H7 (cell line): Measurements from ENCODE around the gene C11orf24. TPM values are rescaled to one million over a fixed set of nuclear protein-coding genes. Genes with fewer than 3 reads are reported as not detected.
A peak's percentile ranks its signal among the peaks of the same experiment; 100 is the strongest.

ENCODE experiments used
- DNase-seq: peaks from one replicate; pipeline ENCODE4 v3.0.0; 2012
- H3K27me3 ChIP-seq: 2 replicates; pipeline ENCODE4 v1.6.0; 2011; ENCODE audit warnings: mild to moderate bottlenecking, low read length; ENCODE audit not compliant: control insufficient read depth, insufficient read depth
- H3K36me3 ChIP-seq: replicated peaks from 2 replicates; pipeline ENCODE4 v1.5.1; 2011; ENCODE audit warnings: low read length; ENCODE audit not compliant: control insufficient read depth, insufficient read depth
- H3K4me3 ChIP-seq: 2 replicates; pipeline ENCODE4 v1.5.1; 2011; ENCODE audit warnings: low read depth, mild to moderate bottlenecking, control low read depth, low read length, moderate library complexity; ENCODE audit not compliant: insufficient read depth
- total RNA-seq: library from RNA; depleted of rRNA; stranded (reverse); fragments of >200 nt; shearing (Covaris generic); gene quantifications from 2 replicates; pipeline ENCODE4 v1.2.3, GENCODE V29; 2014; rRNA removed

The C11orf24 gene
- total RNA-seq, 1 experiment from 2014 or later: 47.0 TPM

- Histone ChIP-seq H3K4me3 (no peak overlapping the region), H3K27me3 (peaks cover 11% of the 10 kb centered on the region), H3K36me3 (no peaks in the 10 kb centered on the region)
- DNase-seq: peak; percentile 14
Observed at GRCh38 chr11:68215524-68216170, 56.1 kb downstream of the C11orf24 start.

GRCh38 chr11:68215087-68215445 is 56.7 kb downstream of the C11orf24 start:
- DNase-seq: peak; percentile 48
- H3K4me3 ChIP-seq: no peak overlapping the region
- H3K36me3 ChIP-seq: no peaks in the 10 kb centered on the region
- H3K27me3 ChIP-seq: peaks cover 11% of the 10 kb centered on the region

- peak overlapping the region; percentile 76 for H3K4me3 ChIP-seq
- DNase-seq: peak; percentile 69
- no peaks in the 10 kb centered on the region for H3K36me3 ChIP-seq
- H3K27me3 ChIP-seq: peaks cover 11% of the 10 kb centered on the region
Observed at GRCh38 chr11:68214173-68215086, 57.3 kb downstream of the C11orf24 start.

- peak; percentile 93 for DNase-seq
- H3K4me3 ChIP-seq: peak overlapping the region; percentile 76
Observed at GRCh38 chr11:68213555-68214172, 58.1 kb downstream of the C11orf24 start.

GRCh38 chr11:68213135-68213515 is 58.6 kb downstream of the C11orf24 start, which contains the start of gene KMT5B:
TSS of gene KMT5B (minus strand) at chr11:68213296. CDS start at chr11:68190076, 23,220 bp downstream.
- Histone ChIP-seq H3K4me3 (peak within 1 kb of the TSS; percentile 80), H3K36me3 (no peaks in the 10 kb centered on the region), H3K27me3 (peaks cover 11% of the 10 kb centered on the region)
- peak; percentile 85 for DNase-seq

More at GRCh38 chr11:68213555-68214172, 58.1 kb downstream of the C11orf24 start:
- H3K36me3 ChIP-seq: no peaks in the 10 kb centered on the region
- H3K27me3 ChIP-seq: peaks cover 11% of the 10 kb centered on the region

- Histone ChIP-seq H3K36me3 (no peaks in the 10 kb centered on the region), H3K27me3 (peaks cover 11% of the 10 kb centered on the region), H3K4me3 (peak overlapping the region; percentile 80)
- peak; percentile 93 for DNase-seq
Observed at GRCh38 chr11:68212421-68213134, 59.2 kb downstream of the C11orf24 start.

- H3K36me3 ChIP-seq: no peaks in the 10 kb centered on the region
- peaks cover 11% of the 10 kb centered on the region for H3K27me3 ChIP-seq
- no peak for DNase-seq
- 0 out of 2 replicates have a peak overlapping the region, but pooled peaks have one; percentile 6 for H3K4me3 ChIP-seq
Observed at GRCh38 chr11:68211546-68211945, 60.2 kb downstream of the C11orf24 start.

Other genes starting within 250 kb of the C11orf24 start
- gene NDUFS8, start 241.3 kb downstream of the C11orf24 start, total RNA-seq: 277 and 299 TPM in 2 replicates
- gene TCIRG1, start 232.9 kb downstream of the C11orf24 start, total RNA-seq: 44.7 and 62.9 TPM in 2 replicates
- gene CHKA, start 150.6 kb downstream of the C11orf24 start, total RNA-seq: 28.4 and 36.1 TPM in 2 replicates
- gene KMT5B, start 58.7 kb downstream of the C11orf24 start, total RNA-seq: 17.5 and 22.8 TPM in 2 replicates
- gene LRP5, start 40.6 kb upstream of the C11orf24 start, total RNA-seq: 28.3 and 28.6 TPM in 2 replicates
- 133 and 142 TPM in 2 replicates for gene PPP6R3, start 188.8 kb upstream of the C11orf24 start, total RNA-seq